GM21423 (cell line): ENCODE measurements around the gene PRXL2B.

Experiments used
- ATAC-seq: cut with Tn5 transposase; IDR thresholded peaks from one replicate; pipeline ENCODE4 v1.9.1; 2021; ENCODE audit warnings: mild to moderate bottlenecking, moderate library complexity; ENCODE audit not compliant: unreplicated experiment

The PRXL2B gene

GRCh38 chr1:2596530-2597333 lies 10.2 kb downstream of the PRXL2B start:
- no peak for ATAC-seq

DNA sequence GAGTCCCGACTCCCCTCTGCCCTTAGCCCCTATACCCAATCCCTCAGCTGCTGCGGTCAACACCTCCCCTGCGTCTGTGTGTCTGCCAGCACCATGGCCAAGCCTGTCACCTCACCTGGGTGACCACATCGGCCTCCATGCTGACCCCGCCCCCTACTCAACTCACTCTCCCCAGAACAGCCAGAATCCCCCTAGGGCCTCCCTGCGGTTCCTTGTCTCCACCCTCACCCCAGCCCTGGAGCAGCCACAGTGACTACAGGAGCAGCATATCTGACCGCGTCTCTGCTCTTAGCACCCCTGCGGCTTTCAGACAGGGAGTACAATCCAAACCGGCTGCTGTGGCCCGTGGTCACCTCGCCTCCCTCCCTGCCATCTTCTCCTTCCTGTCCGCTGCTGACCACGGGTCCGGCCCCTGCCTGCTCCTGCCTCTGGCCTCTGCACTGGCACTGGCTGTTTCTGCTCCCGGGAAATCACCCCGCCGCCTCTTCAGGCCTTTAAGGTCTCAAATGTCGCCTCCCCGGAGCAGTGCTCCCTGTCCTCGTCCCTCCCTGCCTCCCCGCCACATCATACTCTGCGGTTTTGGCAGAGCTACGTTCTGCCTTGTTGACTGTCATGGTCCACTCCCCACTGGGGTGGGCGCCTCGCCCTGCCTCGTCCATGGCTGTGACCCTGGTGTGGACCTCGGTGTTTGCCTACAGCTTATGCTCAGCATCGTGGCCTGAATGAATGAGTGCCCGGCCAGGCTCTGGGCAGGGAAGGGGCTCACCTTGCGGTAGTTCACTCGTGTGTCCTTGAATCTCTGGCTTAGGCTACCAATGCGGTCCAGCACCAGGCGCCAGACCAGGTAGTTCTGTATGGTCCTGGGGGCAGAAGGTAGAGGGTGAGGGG lies 11.1 kb downstream of the PRXL2B start:
- no peak for ATAC-seq

DNA sequence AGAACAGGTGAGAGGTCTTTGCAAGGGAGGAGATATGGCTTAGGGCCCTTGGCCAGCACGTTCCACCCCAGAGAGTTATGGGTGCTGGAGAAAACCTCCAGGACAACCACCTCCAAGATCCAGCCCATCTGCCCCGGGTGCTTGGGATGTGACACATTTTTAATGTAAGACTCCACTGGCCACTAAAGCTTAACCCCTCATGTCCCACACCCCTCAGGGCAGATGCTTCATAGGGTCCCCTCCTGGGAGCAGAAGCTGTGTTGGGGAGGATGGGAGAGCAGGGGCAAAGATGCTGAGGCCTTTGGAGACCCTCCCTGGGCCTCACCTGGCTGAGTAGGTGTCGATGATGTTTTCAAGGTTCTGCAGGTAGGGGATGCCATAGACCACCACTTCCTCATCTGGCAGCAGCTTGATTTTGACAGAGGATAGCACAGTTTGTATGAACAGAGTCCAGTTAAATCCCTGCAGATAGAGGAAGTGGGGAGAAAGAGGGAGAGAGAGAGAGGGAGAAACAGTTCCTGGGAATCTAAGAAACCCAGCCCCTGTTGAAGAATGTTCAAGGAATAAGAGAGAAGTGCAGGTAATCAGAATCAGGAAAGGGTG lies 11.9 kb downstream of the PRXL2B start:
- ATAC-seq = no peak

DNA sequence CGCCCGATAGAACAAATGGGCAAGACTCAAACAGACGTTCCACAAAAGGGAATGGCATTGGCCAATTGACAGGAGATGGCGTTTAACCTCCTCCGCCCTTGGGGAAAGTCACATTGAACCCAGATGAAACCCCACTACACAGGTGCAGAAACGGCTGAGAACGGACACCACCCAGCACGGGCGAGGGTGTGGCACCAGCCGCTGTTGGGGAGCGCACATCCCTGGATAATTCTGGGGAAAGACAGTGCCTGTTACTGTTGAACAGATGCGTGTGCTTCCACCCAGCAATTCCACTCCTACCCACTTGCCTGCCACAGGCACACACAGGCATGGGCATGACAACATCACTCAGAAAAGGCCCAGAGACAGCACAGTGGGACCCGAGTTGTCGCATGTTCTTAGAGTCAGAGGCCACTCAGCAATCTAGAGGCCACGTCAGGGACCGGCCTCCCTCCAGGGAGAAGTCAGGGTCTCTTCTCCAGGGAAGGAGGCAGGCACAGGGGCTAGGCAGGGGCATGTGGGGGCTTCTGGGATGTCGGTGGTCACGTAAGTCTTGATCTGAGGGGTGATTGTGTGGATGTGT lies 15.2 kb downstream of the PRXL2B start:
- no peak for ATAC-seq

GRCh38 chr1:2602311-2602835 lies 15.8 kb downstream of the PRXL2B start:
- ATAC-seq = no peak

- no peak for ATAC-seq
Observed at GRCh38 chr1:2602866-2603520, 16.4 kb downstream of the PRXL2B start.

- no peak for ATAC-seq
Observed at GRCh38 chr1:2603521-2604155, 17.1 kb downstream of the PRXL2B start.

GRCh38 chr1:2604156-2604843 lies 17.7 kb downstream of the PRXL2B start:
- no peak for ATAC-seq

DNA sequence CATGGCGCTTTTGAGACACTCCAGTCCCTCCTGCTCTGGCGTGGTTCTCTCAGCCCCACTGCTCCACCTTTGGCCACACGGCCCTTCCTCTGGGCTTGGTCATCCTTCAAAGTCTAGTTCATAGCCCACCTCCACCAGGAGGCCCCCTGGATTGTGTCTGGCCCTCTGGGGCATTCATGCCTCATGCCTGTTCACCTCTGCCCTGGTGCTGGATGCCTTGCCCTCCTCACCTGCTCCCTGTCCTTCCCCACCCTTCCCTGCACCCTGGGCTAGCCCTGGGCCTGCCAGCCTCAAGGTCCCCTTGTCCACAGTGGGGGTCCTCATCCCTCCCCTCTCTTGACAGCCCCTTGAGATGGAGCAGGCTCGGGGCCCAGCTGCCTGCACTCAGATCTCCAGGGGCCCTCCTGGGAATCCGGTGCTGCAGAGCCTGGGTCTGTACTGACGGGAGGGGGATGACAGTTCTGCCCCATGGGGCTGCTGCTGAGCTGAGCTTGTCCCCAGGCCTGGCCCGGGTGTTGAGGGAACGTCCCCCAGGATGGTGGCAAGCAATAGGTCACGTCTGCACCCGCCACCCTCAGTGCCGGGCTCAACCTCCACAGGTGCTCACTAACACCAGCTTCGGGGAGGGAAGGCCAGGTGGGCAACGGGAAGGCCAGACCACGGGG lies 18.4 kb downstream of the PRXL2B start:
- no peak for ATAC-seq

DNA sequence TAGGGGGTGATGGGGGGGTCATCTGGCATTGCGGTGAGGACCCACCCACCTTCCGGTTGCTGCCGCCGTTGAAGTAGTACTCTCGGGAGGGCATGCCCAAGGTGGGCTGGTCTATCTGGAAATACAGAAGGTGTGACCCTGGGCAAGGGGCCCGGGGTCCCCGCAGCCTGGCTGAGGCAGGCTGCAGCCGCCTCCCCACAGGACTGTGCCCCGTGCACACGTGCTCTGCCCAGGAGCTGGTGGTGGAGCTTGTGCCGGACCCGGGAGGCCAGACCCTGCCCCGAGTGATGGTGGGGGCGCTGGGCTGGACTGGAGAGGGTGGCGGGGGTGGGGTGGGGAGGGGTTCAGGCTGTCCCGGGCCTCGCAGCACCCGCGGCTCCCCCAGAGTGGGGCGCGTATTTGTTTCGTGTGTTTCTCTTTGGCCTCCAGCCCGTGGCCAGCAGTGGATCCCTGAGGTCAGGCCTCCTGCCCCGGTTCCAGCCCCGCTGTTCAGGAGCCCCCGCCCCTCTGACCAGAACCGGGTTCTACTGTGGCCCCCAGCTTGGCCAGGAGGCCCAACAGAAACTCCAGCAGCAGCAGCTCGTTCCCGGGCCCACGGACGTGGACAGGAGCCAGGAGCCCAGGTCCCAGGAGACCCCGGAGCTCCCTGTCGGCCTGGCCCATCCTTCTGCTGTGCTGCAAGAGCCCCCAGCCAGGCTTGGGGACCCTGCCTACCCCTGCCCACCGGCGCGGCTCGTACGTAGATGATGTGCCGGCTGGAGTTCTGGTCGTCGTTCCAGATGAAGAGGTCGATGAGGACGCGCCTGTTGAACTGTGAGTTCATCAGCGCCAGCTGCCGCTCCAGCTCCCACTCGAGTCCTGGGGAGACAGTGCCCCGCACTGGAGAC lies 19.2 kb downstream of the PRXL2B start:
- ATAC-seq = no peak

GRCh38 chr1:2606396-2606880 lies 19.9 kb downstream of the PRXL2B start:
- ATAC-seq = no peak

DNA sequence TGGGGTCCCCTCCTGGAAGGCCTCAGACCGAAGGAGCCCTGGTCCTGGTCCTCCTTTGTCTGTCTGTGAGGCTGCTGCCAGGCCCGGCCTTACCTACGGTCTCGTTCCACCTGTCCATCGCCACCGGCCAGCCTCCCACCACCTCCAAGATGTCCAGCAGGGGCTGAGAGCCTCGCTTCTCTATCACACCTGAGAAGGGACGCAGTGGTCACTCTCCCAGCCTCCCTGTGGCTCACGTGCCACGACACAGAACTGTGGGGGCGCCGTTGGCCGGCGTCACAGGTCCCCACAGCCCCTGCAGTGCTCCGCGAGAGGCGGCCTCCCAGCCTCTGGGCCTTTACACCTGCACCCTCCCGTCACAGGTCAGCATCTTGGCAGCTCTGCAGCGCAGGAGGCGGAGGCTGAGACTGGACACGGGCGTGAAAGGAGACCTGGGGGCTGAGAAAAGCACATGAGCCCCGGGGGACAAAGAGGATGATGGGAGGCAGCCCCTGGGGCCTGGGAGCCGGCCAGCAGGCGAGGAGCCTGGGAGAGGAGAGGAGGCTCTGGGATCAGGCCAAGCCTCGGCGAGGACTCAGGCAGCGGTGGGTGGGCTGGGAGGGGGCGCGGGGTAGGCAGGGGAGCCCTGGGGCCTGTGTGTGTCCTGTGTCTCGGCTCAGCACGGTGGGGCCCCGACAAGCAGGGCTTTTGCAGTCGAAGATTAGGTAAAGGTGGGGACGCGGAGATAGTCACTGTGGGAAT lies 20.5 kb downstream of the PRXL2B start:
- ATAC-seq = no peak

DNA sequence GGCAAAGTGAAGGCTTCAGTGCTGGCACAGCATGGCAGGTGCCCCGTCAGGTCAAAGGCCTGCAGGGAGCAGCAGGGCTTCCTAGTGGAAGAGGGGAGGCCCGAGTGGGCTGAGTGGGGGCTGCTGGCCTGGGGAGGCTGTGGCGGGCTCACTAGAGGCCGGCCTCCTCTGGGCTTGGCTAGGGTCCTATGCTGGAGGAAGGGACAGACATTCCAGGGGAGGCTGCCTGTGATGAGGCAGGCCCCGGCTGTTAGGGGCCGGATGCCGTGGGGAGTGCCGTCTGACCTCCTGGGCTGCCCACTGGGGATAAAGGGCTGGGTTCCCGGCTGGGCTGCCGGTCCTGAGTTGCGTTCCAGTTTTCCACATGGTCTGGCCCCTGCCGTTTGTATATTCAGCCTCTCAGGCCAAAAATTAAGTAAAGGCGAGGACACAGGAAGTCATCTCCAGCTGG lies 21.1 kb downstream of the PRXL2B start:
- no peak for ATAC-seq

GRCh38 chr1:2609319-2610035 lies 22.9 kb downstream of the PRXL2B start:
- no peak for ATAC-seq

GRCh38 chr1:2610036-2610959 lies 23.7 kb downstream of the PRXL2B start:
- ATAC-seq = no peak
